A549 (cell line): Measurements from ENCODE around the gene TSTD2. TPM values are rescaled to one million over a fixed set of nuclear protein-coding genes. Genes with fewer than 3 reads are reported as not detected.

Experiments
- ATAC-seq, 2 experiments: fragments of 200-7000 bp in 1 of 2; fragments of >200 bp in 1 of 2; cut with Nextera tagmentation in 1 of 2; cut with Tn5 transposase in 1 of 2; 3 replicates each; pipeline versions ENCODE4 v1.8.0 to v1.9.1; 2018 to 2020; ENCODE audit warnings: mild to moderate bottlenecking in 1 of 2, moderate library complexity in 1 of 2
- CTCF ChIA-PET: fragments of 300-600 bp; sonication (Branson Sonifier 250); formaldehyde crosslinking; extraction: SDS; loops from one replicate; lab custom pipeline; 2021; ENCODE audit warnings: antibody characterized with exemption, inconsistent platforms; lab: Yijun Ruan, JAX
- POLR2A ChIA-PET: fragments of 350-600 bp; formaldehyde crosslinking; extraction: SDS; loops from one replicate; lab custom pipeline; 2021; ENCODE audit warnings: antibody characterized with exemption, inconsistent platforms; lab: Yijun Ruan, JAX
- DNase-seq, 2 experiments: peaks; one replicate each; pipeline versions ENCODE4 v3.0.0 to v3.0.0-alpha.2; 2011 to 2016; ENCODE audit warnings: low read depth in 1 of 2, low spot score in 1 of 2
- FAIRE-seq: peaks from 2 replicates; lab custom pipeline; 2011; peaks lifted over from hg19 to GRCh38; lab: Jason Lieb, UNC
- H3K27ac ChIP-seq, 2 experiments: fragments of >200 bp; sonication (Bioruptor Twin); formaldehyde crosslinking; 3 replicates each; pipeline ENCODE4 v1.5.1; 2016 to 2017
- H3K4me1 ChIP-seq: fragments of >200 bp; sonication (Bioruptor Twin); formaldehyde crosslinking; 3 replicates; pipeline ENCODE4 v1.6.1; 2016
- H3K4me2 ChIP-seq: fragments of >200 bp; sonication (Bioruptor Twin); formaldehyde crosslinking; 3 replicates; pipeline ENCODE4 v1.6.1; 2016
- H3K4me3 ChIP-seq: fragments of >200 bp; sonication (Bioruptor Twin); formaldehyde crosslinking; 3 replicates; pipeline ENCODE4 v1.5.1; 2016
- H3K9me3 ChIP-seq: fragments of >200 bp; sonication (Bioruptor Twin); formaldehyde crosslinking; 3 replicates; pipeline ENCODE4 v1.6.1; 2016
- CHD2 ChIP-seq: fragments of 150-350 bp; IDR thresholded peaks from 2 replicates; pipeline ENCODE4 v1.6.1; 2014; ENCODE audit warnings: low read length; ENCODE audit not compliant: partially characterized antibody
- CHD4 ChIP-seq: fragments of 200-600 bp; sonication (generic); IDR thresholded peaks from 2 replicates; pipeline ENCODE4 v1.6.1; 2016; ENCODE audit warnings: antibody characterized with exemption, mild to moderate bottlenecking, borderline replicate concordance
- FOSL2 ChIP-seq, 2 experiments: fragments of 450-650 bp in 1 of 2; fragments of >200 bp in 1 of 2; sonication (Bioruptor Twin) in 1 of 2; formaldehyde crosslinking; IDR thresholded peaks; 2 replicates each; pipeline versions ENCODE4 v1.5.0 to v1.6.1; 2016 to 2020; ENCODE audit warnings: mild to moderate bottlenecking in 1 of 2, moderate library complexity in 1 of 2
- GATA3 ChIP-seq: IDR thresholded peaks from 2 replicates; pipeline ENCODE4 v1.6.1; 2012; ENCODE audit warnings: borderline replicate concordance
- KDM5A ChIP-seq: fragments of 200-600 bp; sonication (generic); IDR thresholded peaks from 2 replicates; pipeline ENCODE4 v1.6.1; 2016; ENCODE audit warnings: antibody characterized with exemption, mild to moderate bottlenecking
- MYC ChIP-seq: IDR thresholded peaks from 2 replicates; pipeline ENCODE4 v1.6.1; 2012; ENCODE audit warnings: mild to moderate bottlenecking, inconsistent platforms, low read length, improper control_type of control experiment, borderline replicate concordance
- NFE2L2 ChIP-seq: fragments of 150-350 bp; conservative IDR thresholded peaks from 2 replicates; pipeline ENCODE4 v1.6.1; 2014; ENCODE audit warnings: low read length
- NPAS2 ChIP-seq: fragments of 250-450 bp; sonication (Bioruptor Pico); IDR thresholded peaks from 2 replicates; pipeline ENCODE4 v1.8.0; 2022; ENCODE audit warnings: mild to moderate bottlenecking, moderate library complexity, borderline replicate concordance
- PHF8 ChIP-seq: fragments of 200-600 bp; sonication (generic); IDR thresholded peaks from 2 replicates; pipeline ENCODE4 v1.6.1; 2016; ENCODE audit warnings: low read depth, mild to moderate bottlenecking, antibody characterized with exemption, moderate library complexity, borderline replicate concordance
- POLR2AphosphoS2 ChIP-seq: conservative IDR thresholded peaks from 2 replicates; pipeline ENCODE4 v1.6.1; 2012; ENCODE audit warnings: low read length, improper control_type of control experiment, inconsistent platforms
- RARB ChIP-seq: fragments of 250-450 bp; sonication (Bioruptor Pico); IDR thresholded peaks from 2 replicates; pipeline ENCODE4 v1.8.0; 2021; ENCODE audit warnings: mild to moderate bottlenecking, moderate library complexity
- RCOR1 ChIP-seq: fragments of 150-350 bp; IDR thresholded peaks from 2 replicates; pipeline ENCODE4 v1.6.1; 2014; ENCODE audit warnings: antibody characterized with exemption, low read length, low read depth
- RFX5 ChIP-seq: fragments of 450-650 bp; IDR thresholded peaks from 2 replicates; pipeline ENCODE4 v1.7.1; 2014; ENCODE audit warnings: antibody characterized with exemption, mild to moderate bottlenecking, moderate library complexity
- RNF2 ChIP-seq: fragments of 200-600 bp; sonication (generic); IDR thresholded peaks from 2 replicates; pipeline ENCODE4 v1.6.1; 2016; ENCODE audit warnings: low read depth, mild to moderate bottlenecking, antibody characterized with exemption, moderate library complexity, borderline replicate concordance
- TFCP2L1 ChIP-seq: fragments of 250-450 bp; sonication (Bioruptor Pico); IDR thresholded peaks from 2 replicates; pipeline ENCODE4 v1.5.0; 2021; ENCODE audit warnings: mild to moderate bottlenecking
- ZFP36 ChIP-seq: fragments of 450-650 bp; IDR thresholded peaks from 2 replicates; pipeline ENCODE4 v1.6.1; 2014; ENCODE audit warnings: borderline replicate concordance; ENCODE audit not compliant: partially characterized antibody
- ZNF302 ChIP-seq: fragments of 250-450 bp; sonication (Bioruptor Pico); IDR thresholded peaks from 2 replicates; pipeline ENCODE4 v1.9.0; 2021; ENCODE audit warnings: inconsistent platforms, mild to moderate bottlenecking, moderate library complexity
- ZSCAN20 ChIP-seq: fragments of 250-450 bp; sonication (Bioruptor Pico); IDR thresholded peaks from 2 replicates; pipeline ENCODE4 v1.8.0; 2022; ENCODE audit warnings: mild to moderate bottlenecking, moderate library complexity
- WGBS: methylation state at CpG from one replicate; pipeline ENCODE4 v1.1.6; 2017; ENCODE audit errors: missing lambda C conversion rate; 5-methylcytosine and 5-hydroxymethylcytosine counted together
- polyA plus RNA-seq, 4 experiments: library from polyadenylated mRNA; depleted of rRNA in 3 of 4; stranded (reverse); fragments of >200 nt; fragmentation: RNase III in 1 of 4; extraction: RNeasy Plus Mini Kit Qiagen cat#74134 plus additional on column Dnase treatment in 1 of 4; gene quantifications; 2 replicates in 3 of 4; 3 replicates in 1 of 4; pipeline ENCODE4 v1.2.3, GENCODE V29; 2011 to 2017
- TF ChIP-seq, protein P1 (sequence below): fragments of 450-650 bp; IDR thresholded peaks from 2 replicates; pipeline ENCODE4 v1.6.1; 2014; ENCODE audit warnings: antibody characterized with exemption
- TF ChIP-seq, protein P2 (sequence below): IDR thresholded peaks from 2 replicates; pipeline ENCODE4 v1.6.1; 2012; ENCODE audit warnings: low read depth, borderline replicate concordance
- TF ChIP-seq, protein P3 (sequence below): IDR thresholded peaks from 2 replicates; pipeline ENCODE4 v1.6.1; 2012

The TSTD2 gene
- polyA plus RNA-seq, 2 of the 4 experiments (the other 2 are of a cell fraction) = 11.4 to 37.4 TPM

DNA sequence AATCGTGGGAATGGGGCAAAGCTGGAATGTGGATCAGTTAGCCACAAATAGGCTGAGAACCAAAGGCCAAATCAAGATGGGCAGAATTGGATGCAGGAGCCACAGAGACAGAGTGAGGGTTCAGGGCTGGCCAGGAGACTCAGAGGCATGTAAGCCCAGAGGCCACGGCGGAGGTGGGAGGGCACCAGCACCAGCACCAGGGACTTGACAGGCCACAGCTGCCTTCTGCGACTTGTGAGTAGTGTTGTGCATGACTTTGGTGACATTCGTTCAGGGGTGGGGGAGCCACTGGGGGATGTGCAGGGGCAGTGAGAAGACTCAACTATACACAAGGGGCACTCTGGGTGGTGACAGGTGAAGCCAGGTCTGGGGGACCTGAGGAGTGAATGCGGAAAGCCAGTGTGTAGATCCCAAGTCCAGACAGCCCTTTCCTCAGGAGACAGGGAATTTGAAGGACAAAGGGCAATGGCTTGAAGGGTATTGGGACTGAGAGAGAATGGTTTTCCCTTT, 78.5 kb downstream of the TSTD2 start:
- no peak for TF ChIP-seq NFE2L2
- no peak for DNase-seq
- Histone ChIP-seq H3K27ac (no peak overlapping the region), H3K4me2 (no peak overlapping the region), H3K4me1 (no peaks in the 10 kb centered on the region), H3K9me3 (no peaks in the 10 kb centered on the region), H3K4me3 (no peak overlapping the region)
- POLR2A ChIA-PET = no interaction called here
- WGBS = 63% methylated on average over 6 of the region's 6 CpGs
- FAIRE-seq = no peak
- no peak for ATAC-seq
- CTCF ChIA-PET = no interaction called here

DNA sequence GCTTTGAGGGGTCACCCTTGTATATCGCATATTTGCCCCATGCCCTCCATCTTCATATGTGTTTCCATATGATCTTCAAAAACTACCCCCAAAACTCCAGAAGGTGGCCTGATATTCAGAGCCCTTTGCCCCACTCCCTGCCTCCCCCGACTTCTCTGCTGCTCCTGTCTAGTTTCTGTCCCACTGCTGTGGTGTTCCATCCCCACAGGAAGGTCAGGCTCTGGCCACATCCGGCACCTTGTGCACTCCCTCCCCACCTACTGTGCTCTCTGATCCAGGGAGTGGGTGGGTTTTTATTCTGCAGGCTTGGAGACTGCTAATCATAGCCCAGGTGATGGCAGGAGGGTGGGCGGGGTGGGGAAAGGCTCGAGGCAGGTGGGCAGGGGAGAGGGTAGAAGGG, 79.3 kb downstream of the TSTD2 start:
- DNase-seq (no peak), ATAC-seq (no peak), FAIRE-seq (no peak)
- ChIA-PET POLR2A (no interaction called here), CTCF (no interaction called here)
- Histone ChIP-seq H3K4me3 (no peak overlapping the region), H3K27ac (no peak overlapping the region), H3K4me2 (no peak overlapping the region), H3K4me1 (no peaks in the 10 kb centered on the region), H3K9me3 (no peaks in the 10 kb centered on the region)
- 52% methylated on average over 3 of the region's 5 CpGs for WGBS
- TF ChIP-seq FOSL2 (IDR thresholded peaks at IDR 0.05) (no peak), FOSL2 (CRISPR knock-in tag; IDR thresholded peaks at IDR 0.05) (no peak), MYC (no peak), RCOR1 (no peak), NFE2L2 (no peak), RARB (CRISPR knock-in tag) (no peak), GATA3 (no peak)

DNA sequence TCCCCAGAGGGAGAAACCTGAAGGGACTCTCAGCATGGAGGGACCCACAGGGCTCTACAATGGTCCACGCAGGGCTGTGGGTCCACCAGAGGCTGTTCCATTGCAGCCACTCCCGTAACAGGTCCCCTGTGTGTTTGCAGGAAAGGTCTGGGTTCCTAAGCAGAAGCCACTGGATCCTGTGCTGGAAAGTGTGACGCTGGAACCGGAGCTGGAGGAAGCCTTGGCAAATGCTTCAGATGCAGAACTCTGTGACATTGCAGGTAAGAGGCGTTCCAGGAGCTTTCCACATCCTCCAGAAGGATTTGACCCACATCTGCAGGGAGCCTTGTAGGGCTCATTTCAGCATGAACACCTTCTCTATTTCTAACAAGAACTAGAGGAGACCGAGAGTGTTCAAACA, 80.0 kb downstream of the TSTD2 start:
- 49% methylated on average over 6 of the region's 6 CpGs for WGBS
- Histone ChIP-seq H3K9me3 (no peaks in the 10 kb centered on the region), H3K4me1 (no peaks in the 10 kb centered on the region), H3K4me2 (no peak overlapping the region), H3K27ac (no peak overlapping the region), H3K4me3 (no peak overlapping the region)
- TF ChIP-seq RFX5 (no peak), TFCP2L1 (no peak), ZNF302 (CRISPR knock-in tag) (no peak), NPAS2 (CRISPR knock-in tag) (no peak), ZSCAN20 (no peak), PHF8 (no peak), POLR2AphosphoS2 (no peak), RNF2 (no peak), ZFP36 (no peak), KDM5A (no peak), CHD2 (no peak), CHD4 (no peak)
- TF ChIP-seq, protein P1, sequence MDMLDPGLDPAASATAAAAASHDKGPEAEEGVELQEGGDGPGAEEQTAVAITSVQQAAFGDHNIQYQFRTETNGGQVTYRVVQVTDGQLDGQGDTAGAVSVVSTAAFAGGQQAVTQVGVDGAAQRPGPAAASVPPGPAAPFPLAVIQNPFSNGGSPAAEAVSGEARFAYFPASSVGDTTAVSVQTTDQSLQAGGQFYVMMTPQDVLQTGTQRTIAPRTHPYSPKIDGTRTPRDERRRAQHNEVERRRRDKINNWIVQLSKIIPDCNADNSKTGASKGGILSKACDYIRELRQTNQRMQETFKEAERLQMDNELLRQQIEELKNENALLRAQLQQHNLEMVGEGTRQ = no peak
- TF ChIP-seq, protein P2, sequence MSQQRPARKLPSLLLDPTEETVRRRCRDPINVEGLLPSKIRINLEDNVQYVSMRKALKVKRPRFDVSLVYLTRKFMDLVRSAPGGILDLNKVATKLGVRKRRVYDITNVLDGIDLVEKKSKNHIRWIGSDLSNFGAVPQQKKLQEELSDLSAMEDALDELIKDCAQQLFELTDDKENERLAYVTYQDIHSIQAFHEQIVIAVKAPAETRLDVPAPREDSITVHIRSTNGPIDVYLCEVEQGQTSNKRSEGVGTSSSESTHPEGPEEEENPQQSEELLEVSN = no peak
- TF ChIP-seq, protein P3, sequence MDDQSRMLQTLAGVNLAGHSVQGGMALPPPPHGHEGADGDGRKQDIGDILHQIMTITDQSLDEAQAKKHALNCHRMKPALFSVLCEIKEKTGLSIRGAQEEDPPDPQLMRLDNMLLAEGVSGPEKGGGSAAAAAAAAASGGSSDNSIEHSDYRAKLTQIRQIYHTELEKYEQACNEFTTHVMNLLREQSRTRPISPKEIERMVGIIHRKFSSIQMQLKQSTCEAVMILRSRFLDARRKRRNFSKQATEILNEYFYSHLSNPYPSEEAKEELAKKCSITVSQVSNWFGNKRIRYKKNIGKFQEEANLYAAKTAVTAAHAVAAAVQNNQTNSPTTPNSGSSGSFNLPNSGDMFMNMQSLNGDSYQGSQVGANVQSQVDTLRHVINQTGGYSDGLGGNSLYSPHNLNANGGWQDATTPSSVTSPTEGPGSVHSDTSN = no peak
- DNase-seq = no peak
- ChIA-PET CTCF (no interaction called here), POLR2A (no interaction called here)
- no peak for FAIRE-seq
- ATAC-seq = no peak
